ENCODE measurements around the gene DTX4. TPM values are rescaled to one million over a fixed set of nuclear protein-coding genes. Genes with fewer than 3 reads are reported as not detected.

Gene DTX4
- total RNA-seq, 1 donor from 2014 or later, result 139 TPM

GRCh38 chr11:59247531-59248227 lies 75.7 kb downstream of the DTX4 start:
- Mint-ChIP-seq H3K27ac (ENCODE audit: unreplicated experiment) (no peak overlapping the region), H3K4me1 (no peaks in the 10 kb centered on the region), H3K27me3 (ENCODE audit: low read depth) (peaks cover 8% of the 10 kb centered on the region), H3K9me3 (peaks cover 14% of the 10 kb centered on the region), H3K36me3 (ENCODE audit: low read depth) (peaks cover 3% of the 10 kb centered on the region), H3K4me3 (no peak overlapping the region)
- no peak for TF ChIP-seq CTCF (conservative IDR thresholded peaks at IDR 0.05)
- DNase-seq (ENCODE audit: low read depth, low spot score), result no peak

- peaks cover 14% of the 10 kb centered on the region for H3K9me3 Mint-ChIP-seq
- H3K4me1 Mint-ChIP-seq, result peaks cover 3% of the 10 kb centered on the region
- H3K36me3 Mint-ChIP-seq (ENCODE audit: low read depth), result peaks cover 3% of the 10 kb centered on the region
- peaks cover 10% of the 10 kb centered on the region for H3K27me3 Mint-ChIP-seq (ENCODE audit: low read depth)
- H3K27ac Mint-ChIP-seq (ENCODE audit: unreplicated experiment), result no peak overlapping the region
- no peak overlapping the region for H3K4me3 Mint-ChIP-seq
- no peak for DNase-seq (ENCODE audit: low read depth, low spot score)
- no peak for TF ChIP-seq CTCF (conservative IDR thresholded peaks at IDR 0.05)
These were observed 77.6 kb downstream of the DTX4 start for GRCh38 chr11:59249535-59249934.

- TF ChIP-seq CTCF (conservative IDR thresholded peaks at IDR 0.05), result no peak
- peaks cover 3% of the 10 kb centered on the region for H3K36me3 Mint-ChIP-seq (ENCODE audit: low read depth)
- H3K4me1 Mint-ChIP-seq, result peaks cover 3% of the 10 kb centered on the region
- H3K27me3 Mint-ChIP-seq (ENCODE audit: low read depth), result peaks cover 7% of the 10 kb centered on the region
- H3K9me3 Mint-ChIP-seq, result peaks cover 14% of the 10 kb centered on the region
- no peak overlapping the region for H3K27ac Mint-ChIP-seq (ENCODE audit: unreplicated experiment)
- no peak overlapping the region for H3K4me3 Mint-ChIP-seq
- no peak for DNase-seq (ENCODE audit: low read depth, low spot score)
These were observed 81.1 kb downstream of the DTX4 start for GRCh38 chr11:59253001-59253400.

GRCh38 chr11:59254286-59254685 lies 82.4 kb downstream of the DTX4 start:
- no peak overlapping the region for H3K4me3 Mint-ChIP-seq
- H3K27ac Mint-ChIP-seq (ENCODE audit: unreplicated experiment), result no peak overlapping the region
- peaks cover 3% of the 10 kb centered on the region for H3K4me1 Mint-ChIP-seq
- peaks cover 3% of the 10 kb centered on the region for H3K27me3 Mint-ChIP-seq (ENCODE audit: low read depth)
- H3K36me3 Mint-ChIP-seq (ENCODE audit: low read depth), result no peaks in the 10 kb centered on the region
- peaks cover 11% of the 10 kb centered on the region for H3K9me3 Mint-ChIP-seq
- TF ChIP-seq CTCF (conservative IDR thresholded peaks at IDR 0.05), result no peak
- no peak for DNase-seq (ENCODE audit: low read depth, low spot score)

GRCh38 chr11:59255281-59255680 lies 83.3 kb downstream of the DTX4 start:
- Mint-ChIP-seq H3K4me1 (peaks cover 3% of the 10 kb centered on the region), H3K36me3 (ENCODE audit: low read depth) (no peaks in the 10 kb centered on the region), H3K4me3 (no peak overlapping the region), H3K27me3 (ENCODE audit: low read depth) (peaks cover 3% of the 10 kb centered on the region), H3K9me3 (peaks cover 9% of the 10 kb centered on the region), H3K27ac (ENCODE audit: unreplicated experiment) (no peak overlapping the region)
- no peak for TF ChIP-seq CTCF (conservative IDR thresholded peaks at IDR 0.05)
- DNase-seq (ENCODE audit: low read depth, low spot score), result no peak

Other genes starting within 250 kb of the DTX4 start
- 1.9 and 2.7 TPM in 2 replicates for gene GLYATL1, start 232.6 kb upstream of the DTX4 start, total RNA-seq
- gene GLYATL1B, start 85.8 kb upstream of the DTX4 start, total RNA-seq, result not detected in 2 replicates
- 35.1 and 35.4 TPM in 2 replicates for gene FAM111B, start 64.9 kb upstream of the DTX4 start, total RNA-seq
- gene FAM111A, start 29.3 kb upstream of the DTX4 start, total RNA-seq, result 23.4 and 25.8 TPM in 2 replicates
- not detected in 2 replicates for gene MPEG1, start 40.8 kb downstream of the DTX4 start, total RNA-seq
- not detected in 2 replicates for gene OR5AN1, start 186.8 kb downstream of the DTX4 start, total RNA-seq